Measurements from ENCODE around the gene EPC2.

EPC2 gene

DNA sequence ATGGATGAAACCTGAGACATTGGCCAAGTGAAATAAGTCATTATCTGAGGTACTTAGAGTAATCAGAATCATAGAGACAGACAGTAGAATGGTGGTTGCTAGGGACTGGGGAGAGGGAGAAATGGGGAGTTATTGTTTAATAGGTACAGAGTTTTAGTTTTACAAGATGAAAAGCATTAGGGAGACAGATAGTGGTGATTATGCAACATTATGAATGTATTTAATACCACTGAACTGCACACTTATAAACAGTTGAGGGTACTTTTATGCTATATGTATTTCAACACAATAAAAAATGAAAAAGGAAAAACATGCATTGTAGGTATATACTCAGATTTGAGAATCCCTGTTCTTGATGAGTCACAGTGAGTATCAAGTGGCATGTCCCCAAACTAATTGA is 59.7 kb downstream of the EPC2 start:
- H3K36me3 ChIP-seq (ENCODE audit: control insufficient read depth in 2 of 2, insufficient read depth in 1 of 2, low read length in 2 of 2): no peaks in the 10 kb centered on the region
- TF ChIP-seq, protein P1, sequence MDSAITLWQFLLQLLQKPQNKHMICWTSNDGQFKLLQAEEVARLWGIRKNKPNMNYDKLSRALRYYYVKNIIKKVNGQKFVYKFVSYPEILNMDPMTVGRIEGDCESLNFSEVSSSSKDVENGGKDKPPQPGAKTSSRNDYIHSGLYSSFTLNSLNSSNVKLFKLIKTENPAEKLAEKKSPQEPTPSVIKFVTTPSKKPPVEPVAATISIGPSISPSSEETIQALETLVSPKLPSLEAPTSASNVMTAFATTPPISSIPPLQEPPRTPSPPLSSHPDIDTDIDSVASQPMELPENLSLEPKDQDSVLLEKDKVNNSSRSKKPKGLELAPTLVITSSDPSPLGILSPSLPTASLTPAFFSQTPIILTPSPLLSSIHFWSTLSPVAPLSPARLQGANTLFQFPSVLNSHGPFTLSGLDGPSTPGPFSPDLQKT (IDR thresholded peaks at IDR 0.05; ENCODE audit: borderline replicate concordance, low read depth, low read length): no peak
- TF ChIP-seq, protein P2, sequence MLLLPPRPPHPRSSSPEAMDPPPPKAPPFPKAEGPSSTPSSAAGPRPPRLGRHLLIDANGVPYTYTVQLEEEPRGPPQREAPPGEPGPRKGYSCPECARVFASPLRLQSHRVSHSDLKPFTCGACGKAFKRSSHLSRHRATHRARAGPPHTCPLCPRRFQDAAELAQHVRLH (tag by site-specific recombination; IDR thresholded peaks at IDR 0.05): no peak
- TF ChIP-seq ZNF629 (tag by site-specific recombination; IDR thresholded peaks at IDR 0.05): no peak
- TF ChIP-seq ZNF473 (tag by site-specific recombination; IDR thresholded peaks at IDR 0.05): no peak
- no peak for TF ChIP-seq MZF1 (tag by site-specific recombination; IDR thresholded peaks at IDR 0.05; ENCODE audit: borderline replicate concordance)
- no peaks in the 10 kb centered on the region for H3K4me1 ChIP-seq (ENCODE audit: control insufficient read depth, insufficient read depth, low read length)
- POLR2A ChIA-PET: no interaction called here
- CTCF ChIA-PET: interaction anchor here (0.5 kb wide), 1 partner anchor 14 kb away, joined by 4 read pairs; no protein-coding TSS in a partner anchor
- no peak overlapping the region for H3K4me3 ChIP-seq (ENCODE audit: low read depth, low read length)
- H3K9me3 ChIP-seq (ENCODE audit: control insufficient read depth, insufficient read depth, low read depth, low read length): no peaks in the 10 kb centered on the region
- no peak overlapping the region for H3K27ac ChIP-seq (ENCODE audit: extremely low read depth, low read depth, low read length)

DNA sequence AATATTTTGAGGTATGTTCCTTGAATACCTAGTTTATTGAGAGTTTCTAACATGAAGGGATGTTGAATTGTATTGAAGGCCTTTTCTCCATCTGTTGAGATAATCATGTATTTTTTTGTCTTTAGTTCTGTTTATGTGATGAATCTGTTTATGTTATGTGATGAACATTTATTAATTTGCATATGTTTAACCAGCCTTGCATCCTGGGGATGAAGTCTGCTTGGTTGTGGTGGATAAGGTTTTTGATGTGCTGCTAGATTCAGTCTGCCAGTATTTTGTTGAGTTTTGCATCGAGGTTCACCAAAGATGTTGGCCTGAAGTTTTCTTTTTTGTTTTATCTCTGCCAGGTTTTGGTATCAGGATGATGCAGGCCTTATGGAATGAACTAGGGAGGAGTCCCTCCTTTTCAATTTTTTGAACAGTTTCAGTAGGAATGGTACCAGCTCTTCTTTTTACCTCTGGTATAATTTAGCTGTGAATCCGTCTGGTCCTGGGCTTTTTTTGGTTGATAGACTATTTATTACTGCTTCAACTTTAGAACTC is 71.9 kb downstream of the EPC2 start:
- POLR2A ChIA-PET: no interaction called here
- CTCF ChIA-PET: no interaction called here
- Histone ChIP-seq H3K27ac (ENCODE audit: extremely low read depth, low read depth, low read length) (no peak overlapping the region), H3K9me3 (ENCODE audit: control insufficient read depth, insufficient read depth, low read depth, low read length) (no peaks in the 10 kb centered on the region), H3K4me3 (ENCODE audit: low read depth, low read length) (no peak overlapping the region), H3K36me3 (ENCODE audit: control insufficient read depth in 2 of 2, insufficient read depth in 1 of 2, low read length in 2 of 2) (no peaks in the 10 kb centered on the region), H3K4me1 (ENCODE audit: control insufficient read depth, insufficient read depth, low read length) (peaks cover 8% of the 10 kb centered on the region)
- TF ChIP-seq ZNF426 (tag by site-specific recombination; IDR thresholded peaks at IDR 0.05) (no peak), ZNF138 (tag by site-specific recombination; IDR thresholded peaks at IDR 0.05; ENCODE audit: borderline replicate concordance) (no peak)

DNA sequence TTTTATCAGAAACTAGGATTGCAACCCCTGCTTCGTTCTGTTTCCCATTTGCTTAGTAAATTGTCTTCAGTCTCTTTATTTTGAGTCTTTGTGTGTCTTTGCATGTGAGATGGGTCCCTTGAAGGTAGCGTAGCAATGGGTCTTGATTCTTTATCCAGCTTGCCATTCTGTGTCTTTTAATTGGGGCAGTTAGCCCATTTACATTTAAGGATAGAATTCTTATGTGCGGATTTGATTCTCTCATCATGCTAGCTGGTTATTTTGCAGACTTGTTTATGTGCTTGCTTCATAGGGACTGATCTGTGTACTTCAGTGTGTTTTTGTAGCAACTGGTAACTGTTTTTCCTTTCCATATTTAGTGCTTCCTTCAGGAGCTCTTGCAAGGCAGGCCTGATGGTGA is 73.5 kb downstream of the EPC2 start:
- Histone ChIP-seq H3K4me1 (ENCODE audit: control insufficient read depth, insufficient read depth, low read length) (peaks cover 13% of the 10 kb centered on the region), H3K27ac (ENCODE audit: extremely low read depth, low read depth, low read length) (no peak overlapping the region), H3K36me3 (ENCODE audit: control insufficient read depth in 2 of 2, insufficient read depth in 1 of 2, low read length in 2 of 2) (no peaks in the 10 kb centered on the region), H3K4me3 (ENCODE audit: low read depth, low read length) (no peak overlapping the region), H3K9me3 (ENCODE audit: control insufficient read depth, insufficient read depth, low read depth, low read length) (no peaks in the 10 kb centered on the region)
- ChIA-PET CTCF (interaction anchor here (0.6 kb wide), 1 partner anchor 45 kb away, joined by 5 read pairs; no protein-coding TSS in a partner anchor), POLR2A (no interaction called here)
- TF ChIP-seq ZNF529 (tag by site-specific recombination; IDR thresholded peaks at IDR 0.05; ENCODE audit: insufficient replicate concordance) (peak; percentile 65), ZBTB49 (tag by site-specific recombination; IDR thresholded peaks at IDR 0.05; ENCODE audit: low read depth) (no peak), ZNF558 (tag by site-specific recombination; IDR thresholded peaks at IDR 0.05) (peak; percentile 89), ZFP37 (tag by site-specific recombination; IDR thresholded peaks at IDR 0.05) (no peak), GLI2 (tag by site-specific recombination; IDR thresholded peaks at IDR 0.05; ENCODE audit: borderline replicate concordance, low read depth) (no peak)
- TF ChIP-seq, protein P3, sequence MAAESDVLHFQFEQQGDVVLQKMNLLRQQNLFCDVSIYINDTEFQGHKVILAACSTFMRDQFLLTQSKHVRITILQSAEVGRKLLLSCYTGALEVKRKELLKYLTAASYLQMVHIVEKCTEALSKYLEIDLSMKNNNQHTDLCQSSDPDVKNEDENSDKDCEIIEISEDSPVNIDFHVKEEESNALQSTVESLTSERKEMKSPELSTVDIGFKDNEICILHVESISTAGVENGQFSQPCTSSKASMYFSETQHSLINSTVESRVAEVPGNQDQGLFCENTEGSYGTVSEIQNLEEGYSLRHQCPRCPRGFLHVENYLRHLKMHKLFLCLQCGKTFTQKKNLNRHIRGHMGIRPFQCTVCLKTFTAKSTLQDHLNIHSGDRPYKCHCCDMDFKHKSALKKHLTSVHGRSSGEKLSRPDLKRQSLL (tag by site-specific recombination; IDR thresholded peaks at IDR 0.05): no peak

Measured in HEK293 (cell line).